ENCODE data around the gene CRYZL1. TPM values are rescaled to one million over a fixed set of nuclear protein-coding genes. Genes with fewer than 3 reads are reported as not detected.

CRYZL1 gene
- total RNA-seq (10 to 100 TPM; 30.2 to 54.9 (median 40.2) TPM), polyA plus RNA-seq (10 to 100 TPM; 21.7 to 25.9 (median 22.0) TPM)
- long read RNA-seq, donor 1, transcript CRYZL1-219 (2 exons, 1,018 nt): minor isoform, 5 of 20 reads
- long read RNA-seq, donor 1, transcript CRYZL1-203 (13 exons, 1,482 nt): major isoform, 6 of 20 reads
- long read RNA-seq, donor 1, partial matches to known transcripts: 6 of 20 reads
- long read RNA-seq, donor 1, other reads (novel, unspliced or antisense): 0 of 20 reads
- long read RNA-seq, donor 2, partial matches to known transcripts: 0 of 6 reads
- long read RNA-seq, donor 2, other reads (novel, unspliced or antisense): 0 of 6 reads

- intact Hi-C loops (cut with DNase I; ENCODE audit: low total_unique reads): no loop called here
- Histone ChIP-seq H3K9me3 (no peaks in the 10 kb centered on the region), H3K36me3 (no peaks in the 10 kb centered on the region), H3K4me1 (peaks cover 3 to 73% (median 39%) of the 10 kb centered on the region in 6 donors), H3K27me3 (replicated peaks in 1 of 7) (peaks cover 0 to 26% (median 3%) of the 10 kb centered on the region in 7 donors), H3K4me3 (peak within 1 kb of the TSS; percentile 77 to 100 (median 94)), H3K27ac (peak within 1 kb of the TSS; percentile 79 to 94 (median 91))
- DNase-seq: peak; percentile 100
- WGBS, 5 donors: 0 to 1% (median 0%) methylated on average over 21 to 38 of the region's 38 CpGs
- TF ChIP-seq POLR2AphosphoS5 (IDR thresholded peaks at IDR 0.05): peak; percentile 89 to 93 (median 91)
- TF ChIP-seq POLR2A (IDR thresholded peaks at IDR 0.05): no peak
- TF ChIP-seq, protein P1, sequence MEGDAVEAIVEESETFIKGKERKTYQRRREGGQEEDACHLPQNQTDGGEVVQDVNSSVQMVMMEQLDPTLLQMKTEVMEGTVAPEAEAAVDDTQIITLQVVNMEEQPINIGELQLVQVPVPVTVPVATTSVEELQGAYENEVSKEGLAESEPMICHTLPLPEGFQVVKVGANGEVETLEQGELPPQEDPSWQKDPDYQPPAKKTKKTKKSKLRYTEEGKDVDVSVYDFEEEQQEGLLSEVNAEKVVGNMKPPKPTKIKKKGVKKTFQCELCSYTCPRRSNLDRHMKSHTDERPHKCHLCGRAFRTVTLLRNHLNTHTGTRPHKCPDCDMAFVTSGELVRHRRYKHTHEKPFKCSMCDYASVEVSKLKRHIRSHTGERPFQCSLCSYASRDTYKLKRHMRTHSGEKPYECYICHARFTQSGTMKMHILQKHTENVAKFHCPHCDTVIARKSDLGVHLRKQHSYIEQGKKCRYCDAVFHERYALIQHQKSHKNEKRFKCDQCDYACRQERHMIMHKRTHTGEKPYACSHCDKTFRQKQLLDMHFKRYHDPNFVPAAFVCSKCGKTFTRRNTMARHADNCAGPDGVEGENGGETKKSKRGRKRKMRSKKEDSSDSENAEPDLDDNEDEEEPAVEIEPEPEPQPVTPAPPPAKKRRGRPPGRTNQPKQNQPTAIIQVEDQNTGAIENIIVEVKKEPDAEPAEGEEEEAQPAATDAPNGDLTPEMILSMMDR (IDR thresholded peaks at IDR 0.05 in 8 of 11, conservative IDR thresholded peaks at IDR 0.05 in 3 of 11): peak in 3 of 11 experiments; percentile 13 to 29 (median 24)
These were observed at the start of gene CRYZL1 for GRCh38 chr21:33641352-33642026. TSS of gene CRYZL1 (minus strand) at chr21:33641741. CDS start at chr21:33631551, 10,190 bp downstream.

DNA sequence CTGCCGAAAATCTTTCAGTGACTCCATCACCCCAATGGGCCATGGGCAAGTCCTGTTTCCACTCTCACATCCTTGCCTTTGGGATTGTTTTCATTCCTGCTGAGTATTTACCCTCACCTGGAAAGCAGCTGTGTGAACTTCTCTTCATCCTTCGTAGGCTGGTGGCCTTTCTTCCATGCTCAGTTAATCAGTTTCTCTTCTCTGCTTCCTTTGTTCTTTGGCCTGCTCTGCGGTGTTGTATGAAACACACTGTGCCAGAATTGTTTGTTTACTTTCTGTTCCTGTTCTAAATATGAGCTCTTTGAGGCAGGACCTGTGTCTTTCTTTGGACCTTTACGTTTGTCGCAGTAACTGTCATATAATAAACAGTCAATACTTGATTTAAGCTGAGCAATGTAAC, 49.3 kb upstream of the CRYZL1 start:
- 74 to 88% (median 83%) methylated on average over 5 of the region's 5 CpGs for WGBS, 5 donors
- H3K27ac ChIP-seq: no peak overlapping the region
- H3K4me1 ChIP-seq: peaks cover 0 to 15% (median 2%) of the 10 kb centered on the region in 6 donors
- TF ChIP-seq POLR2A (IDR thresholded peaks at IDR 0.05) (no peak), POLR2AphosphoS5 (IDR thresholded peaks at IDR 0.05) (no peak)
- TF ChIP-seq, protein P1 (IDR thresholded peaks at IDR 0.05 in 8 of 11, conservative IDR thresholded peaks at IDR 0.05 in 3 of 11): no peak
- H3K36me3 ChIP-seq: no peaks in the 10 kb centered on the region
- H3K27me3 ChIP-seq (replicated peaks in 1 of 7): no peaks in the 10 kb centered on the region
- H3K4me3 ChIP-seq: no peak overlapping the region
- no peaks in the 10 kb centered on the region for H3K9me3 ChIP-seq
- DNase-seq: no peak
- intact Hi-C loops (cut with DNase I; ENCODE audit: low total_unique reads): no loop called here

DNA sequence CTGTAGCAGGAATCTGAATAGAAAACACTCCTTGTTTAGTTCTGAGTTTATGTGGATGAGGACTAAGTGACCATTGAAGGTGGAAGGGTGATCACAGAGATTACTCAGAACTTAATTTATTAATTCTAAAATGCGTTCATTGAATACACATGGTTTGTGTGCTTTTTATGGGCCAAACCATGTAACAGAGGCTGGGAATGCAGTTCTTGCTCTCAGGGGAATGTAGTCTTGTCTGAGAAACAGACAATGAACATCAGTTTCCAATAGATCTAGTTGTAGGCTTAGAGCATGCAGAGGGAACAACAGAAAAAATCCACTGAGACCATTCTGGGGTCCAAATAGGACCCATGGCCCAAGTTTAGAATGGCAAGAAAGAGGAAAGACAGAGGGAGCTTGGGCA, 46.8 kb upstream of the CRYZL1 start:
- Histone ChIP-seq H3K36me3 (no peaks in the 10 kb centered on the region), H3K4me3 (no peak overlapping the region), H3K27ac (no peak overlapping the region), H3K4me1 (peaks cover 0 to 35% (median 18%) of the 10 kb centered on the region in 6 donors), H3K9me3 (no peaks in the 10 kb centered on the region), H3K27me3 (replicated peaks in 1 of 7) (no peaks in the 10 kb centered on the region)
- intact Hi-C loops (cut with DNase I; ENCODE audit: low total_unique reads): no loop called here
- 90 to 95% (median 94%) methylated on average over 1 of the region's 1 CpG for WGBS, 5 donors
- TF ChIP-seq, protein P1 (IDR thresholded peaks at IDR 0.05 in 8 of 11, conservative IDR thresholded peaks at IDR 0.05 in 3 of 11): no peak
- TF ChIP-seq POLR2A (IDR thresholded peaks at IDR 0.05) (no peak), POLR2AphosphoS5 (IDR thresholded peaks at IDR 0.05) (no peak)
- no peak for DNase-seq

DNA sequence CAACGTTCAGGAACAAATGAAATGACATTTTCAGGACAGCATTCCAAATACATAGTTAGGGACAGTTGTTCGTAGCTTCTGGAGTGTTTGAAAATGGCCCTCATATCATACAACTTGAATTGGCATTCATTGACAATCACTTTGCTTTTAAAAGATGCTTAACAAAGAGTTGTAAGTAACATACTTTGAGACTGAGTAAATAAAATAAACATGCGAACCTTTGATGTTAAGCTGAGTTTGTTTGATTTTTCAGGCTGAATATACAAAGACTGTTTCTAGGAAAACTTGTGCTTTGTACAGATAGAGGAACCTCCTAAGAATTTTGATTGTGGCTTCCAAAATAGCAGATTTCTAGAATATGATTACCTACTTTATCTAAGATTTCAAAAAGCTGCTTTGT, 46.1 kb upstream of the CRYZL1 start:
- Histone ChIP-seq H3K27me3 (replicated peaks in 1 of 7) (no peaks in the 10 kb centered on the region), H3K4me1 (peaks cover 0 to 42% (median 21%) of the 10 kb centered on the region in 6 donors)
- 82 to 92% (median 89%) methylated on average over 3 of the region's 3 CpGs for WGBS, 5 donors

More for the DNA sequence above, 46.1 kb upstream of the CRYZL1 start:
- H3K27ac ChIP-seq: no peak overlapping the region
- H3K9me3 ChIP-seq: no peaks in the 10 kb centered on the region
- H3K4me3 ChIP-seq: no peak overlapping the region
- intact Hi-C loops (cut with DNase I; ENCODE audit: low total_unique reads): no loop called here
- no peaks in the 10 kb centered on the region for H3K36me3 ChIP-seq
- no peak for DNase-seq
- TF ChIP-seq POLR2AphosphoS5 (IDR thresholded peaks at IDR 0.05): no peak
- TF ChIP-seq, protein P1 (IDR thresholded peaks at IDR 0.05 in 8 of 11, conservative IDR thresholded peaks at IDR 0.05 in 3 of 11): no peak
- TF ChIP-seq POLR2A (IDR thresholded peaks at IDR 0.05): no peak

Data from spleen (tissue), 13 donors.